GM13976 (cell line): Measurements from ENCODE around the gene KATNB1.

Experiments used
- DNase-seq: peaks from one replicate; pipeline ENCODE4 v3.0.0; 2012; ENCODE audit warnings: low spot score
- in situ Hi-C: fragments of 300-500 bp; cut with MboI; formaldehyde crosslinking; loops from one replicate; pipeline ENCODE4 v1.12.0; 2022; ENCODE audit warnings: low sequenced_read_pairs, mixed read lengths, inconsistent platforms; ENCODE audit not compliant: unreplicated experiment
- TF ChIP-seq, protein P1 (sequence below): IDR thresholded peaks from 2 replicates; pipeline ENCODE4 v1.5.1; 2012; ENCODE audit warnings: borderline replicate concordance, mild to moderate bottlenecking; ENCODE audit not compliant: insufficient read depth; ENCODE audit errors: extremely low read depth, missing control alignments, control extremely low read depth

Gene KATNB1

DNA sequence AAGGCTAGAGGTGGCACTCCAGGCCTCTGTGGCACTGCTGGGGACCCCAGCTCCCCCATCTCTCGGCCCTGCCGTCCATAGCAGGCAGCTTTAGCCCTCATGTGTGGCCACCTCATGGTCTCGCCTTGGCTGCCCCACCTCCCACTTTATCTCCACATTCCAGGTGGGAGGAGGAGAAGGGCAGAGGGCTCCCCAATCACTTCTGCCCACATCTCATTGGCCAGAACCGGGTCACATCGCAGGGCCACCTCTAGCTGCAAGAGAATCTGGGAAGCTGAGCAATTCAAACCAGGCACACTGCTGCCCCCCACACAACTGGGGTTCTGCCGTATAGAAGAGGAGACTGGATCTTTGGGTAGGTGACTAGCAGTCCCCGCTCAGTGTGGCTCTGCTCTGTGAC, 39.3 kb upstream of the KATNB1 start:
- DNase-seq: no peak
- in situ Hi-C loops: no loop called here
- TF ChIP-seq, protein P1, sequence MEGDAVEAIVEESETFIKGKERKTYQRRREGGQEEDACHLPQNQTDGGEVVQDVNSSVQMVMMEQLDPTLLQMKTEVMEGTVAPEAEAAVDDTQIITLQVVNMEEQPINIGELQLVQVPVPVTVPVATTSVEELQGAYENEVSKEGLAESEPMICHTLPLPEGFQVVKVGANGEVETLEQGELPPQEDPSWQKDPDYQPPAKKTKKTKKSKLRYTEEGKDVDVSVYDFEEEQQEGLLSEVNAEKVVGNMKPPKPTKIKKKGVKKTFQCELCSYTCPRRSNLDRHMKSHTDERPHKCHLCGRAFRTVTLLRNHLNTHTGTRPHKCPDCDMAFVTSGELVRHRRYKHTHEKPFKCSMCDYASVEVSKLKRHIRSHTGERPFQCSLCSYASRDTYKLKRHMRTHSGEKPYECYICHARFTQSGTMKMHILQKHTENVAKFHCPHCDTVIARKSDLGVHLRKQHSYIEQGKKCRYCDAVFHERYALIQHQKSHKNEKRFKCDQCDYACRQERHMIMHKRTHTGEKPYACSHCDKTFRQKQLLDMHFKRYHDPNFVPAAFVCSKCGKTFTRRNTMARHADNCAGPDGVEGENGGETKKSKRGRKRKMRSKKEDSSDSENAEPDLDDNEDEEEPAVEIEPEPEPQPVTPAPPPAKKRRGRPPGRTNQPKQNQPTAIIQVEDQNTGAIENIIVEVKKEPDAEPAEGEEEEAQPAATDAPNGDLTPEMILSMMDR: no peak

DNA sequence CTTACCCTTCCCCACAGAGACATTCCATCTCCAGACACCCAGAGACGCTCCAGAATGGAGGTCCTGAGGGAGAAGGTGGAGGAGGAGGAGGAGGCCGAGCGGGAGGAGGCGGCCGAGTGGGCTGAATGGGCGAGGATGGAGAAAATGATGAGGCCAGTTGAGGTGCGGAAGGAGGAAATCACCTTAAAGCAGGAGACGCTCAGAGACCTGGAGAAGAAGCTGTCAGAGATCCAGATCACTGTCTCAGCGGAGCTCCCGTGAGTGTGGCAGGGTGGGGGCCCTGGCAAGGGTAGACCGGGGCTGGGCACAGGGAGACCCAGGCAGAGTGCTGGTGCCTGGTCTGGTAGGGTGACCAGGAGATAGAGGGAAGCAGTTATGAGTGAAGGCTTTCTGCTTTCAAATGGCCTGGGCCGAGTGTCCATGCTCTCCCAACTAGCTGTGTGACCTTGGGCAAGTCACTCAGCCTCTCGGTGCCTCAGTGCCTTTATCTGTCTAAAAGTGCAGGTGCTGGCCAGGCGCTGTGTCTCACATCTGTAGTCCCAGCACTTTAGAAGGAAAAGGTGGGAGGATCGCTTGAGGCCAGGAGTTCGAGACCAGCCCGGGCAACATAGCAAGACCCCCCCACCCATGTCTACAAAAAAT, 37.6 kb upstream of the KATNB1 start:
- in situ Hi-C loops: no loop called here
- DNase-seq: no peak
- TF ChIP-seq, protein P1: no peak

GRCh38 chr16:57698812-57699405, 36.7 kb upstream of the KATNB1 start:
- no peak for DNase-seq
- in situ Hi-C loops: no loop called here
- TF ChIP-seq, protein P1: no peak

GRCh38 chr16:57699481-57699880, 36.1 kb upstream of the KATNB1 start:
- TF ChIP-seq, protein P1: no peak

DNA sequence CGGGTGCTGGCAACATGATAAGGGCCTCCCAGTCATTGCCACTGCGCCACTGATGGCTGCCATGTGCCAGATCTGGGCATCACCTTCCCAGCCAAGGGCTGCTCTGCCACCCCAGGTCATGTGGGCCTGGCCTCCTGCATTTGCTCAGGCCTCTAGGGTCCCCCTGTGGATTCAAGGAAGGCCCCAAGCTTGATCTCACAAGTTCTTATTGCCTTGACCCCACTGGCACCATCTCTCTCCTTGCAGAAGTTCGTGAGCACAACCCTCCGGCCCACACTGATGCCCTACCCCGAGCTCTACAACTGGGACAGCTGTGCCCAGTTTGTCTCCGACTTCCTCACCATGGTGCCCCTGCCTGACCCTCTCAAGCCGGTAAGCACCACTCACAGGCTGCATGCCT, 35.7 kb upstream of the KATNB1 start:
- DNase-seq: no peak
- in situ Hi-C loops: no loop called here
- TF ChIP-seq, protein P1: no peak

More at GRCh38 chr16:57699481-57699880, 36.1 kb upstream of the KATNB1 start:
- in situ Hi-C loops: no loop called here
- DNase-seq: no peak

GRCh38 chr16:57700781-57701551, 34.6 kb upstream of the KATNB1 start:
- TF ChIP-seq, protein P1: no peak
- no peak for DNase-seq
- in situ Hi-C loops: no loop called here
